Measurements from ENCODE around the gene B4GALNT1. TPM values are rescaled to one million over a fixed set of nuclear protein-coding genes. Genes with fewer than 3 reads are reported as not detected.

Gene B4GALNT1
- total RNA-seq, 1 experiment from 2014 or later = 4.2 TPM

- no peaks in the 10 kb centered on the region for H3K9me3 ChIP-seq
- Mint-ChIP-seq H3K27me3 (ENCODE audit: insufficient read depth, unreplicated experiment) (no peaks in the 10 kb centered on the region), H3K9me3 (ENCODE audit: unreplicated experiment) (no peaks in the 10 kb centered on the region), H3K4me1 (ENCODE audit: low read depth, unreplicated experiment) (peaks cover 16% of the 10 kb centered on the region), H3K27ac (ENCODE audit: unreplicated experiment) (no peak overlapping the region), H3K36me3 (ENCODE audit: insufficient read depth, unreplicated experiment) (no peaks in the 10 kb centered on the region), H3K4me3 (ENCODE audit: unreplicated experiment) (no peak overlapping the region)
- H3K36me3 ChIP-seq (ENCODE audit: control insufficient read depth, insufficient read depth, low read length) = no peaks in the 10 kb centered on the region
- BruUV-seq (replicated peaks) = no TSS peak
- peaks cover 17% of the 10 kb centered on the region for H3K4me1 ChIP-seq
- ChIA-PET CTCF (no interaction called here), POLR2A (no interaction called here)
- intact Hi-C loops (cut with micrococcal nuclease; ENCODE audit: unreplicated experiment) = no loop called here
- TF ChIP-seq CTCF (IDR thresholded peaks at IDR 0.05; ENCODE audit: insufficient read depth in 1 of 2, low read depth in 1 of 2, low read length in 1 of 2, severe bottlenecking in 1 of 2, unreplicated experiment in 1 of 2) = no peak
- no peaks in the 10 kb centered on the region for H3K27me3 ChIP-seq (replicated peaks; ENCODE audit: control insufficient read depth, insufficient read depth, low read length)
- DNase-seq = peak in 1 of 2 experiments; percentile 10
- no peak overlapping the region for H3K4me3 ChIP-seq (ENCODE audit: low read depth, low read length)
Measured at GRCh38 chr12:57579011-57579410, 54.0 kb downstream of the B4GALNT1 start.

DNA sequence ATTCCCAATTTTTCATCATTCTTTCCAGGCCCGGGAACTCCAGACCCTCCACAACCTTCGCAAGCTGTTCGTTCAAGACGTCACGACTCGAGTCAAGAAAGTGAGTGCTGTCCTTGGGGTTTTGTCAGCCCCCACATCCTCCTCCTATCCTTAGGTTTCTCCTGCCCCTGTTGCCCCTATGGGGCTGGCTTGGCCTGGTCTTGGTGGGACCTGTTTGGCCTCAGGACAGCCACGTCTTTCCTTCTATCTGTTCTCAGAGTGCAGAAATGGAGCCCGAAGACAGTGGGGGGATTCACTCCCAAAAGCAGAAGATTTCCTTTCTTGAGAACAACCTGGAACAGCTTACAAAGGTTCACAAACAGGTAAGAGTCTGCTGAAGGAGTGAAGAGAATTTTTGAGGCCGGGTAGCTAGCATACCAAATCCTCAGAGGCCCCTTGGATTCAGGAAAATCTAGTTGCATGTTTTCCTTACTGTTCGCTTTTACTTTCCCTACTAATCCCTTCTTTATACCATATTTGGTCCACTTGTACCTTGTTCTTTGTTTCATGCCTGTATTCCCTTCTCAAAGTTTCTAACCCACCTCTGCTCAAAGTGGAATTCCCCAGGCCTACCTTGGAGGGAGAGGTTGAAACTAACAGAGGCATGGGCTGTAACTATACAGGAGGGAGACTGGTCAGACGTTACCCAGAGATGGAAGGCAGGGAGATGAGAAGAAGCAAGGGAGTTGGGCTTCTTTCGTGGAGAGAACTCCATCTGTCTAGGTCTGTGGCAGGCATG, 54.8 kb downstream of the B4GALNT1 start:
- no peaks in the 10 kb centered on the region for H3K9me3 Mint-ChIP-seq (ENCODE audit: unreplicated experiment)
- no peak overlapping the region for H3K4me3 ChIP-seq (ENCODE audit: low read depth, low read length)
- CTCF ChIA-PET = no interaction called here
- H3K9me3 ChIP-seq = no peaks in the 10 kb centered on the region
- peaks cover 11% of the 10 kb centered on the region for H3K4me1 Mint-ChIP-seq (ENCODE audit: low read depth, unreplicated experiment)
- no TSS peak for BruUV-seq (replicated peaks)
- peak in 1 of 2 experiments; percentile 9 for DNase-seq
- no peaks in the 10 kb centered on the region for H3K36me3 Mint-ChIP-seq (ENCODE audit: insufficient read depth, unreplicated experiment)
- no peaks in the 10 kb centered on the region for H3K27me3 Mint-ChIP-seq (ENCODE audit: insufficient read depth, unreplicated experiment)
- TF ChIP-seq CTCF (IDR thresholded peaks at IDR 0.05; ENCODE audit: insufficient read depth in 1 of 2, low read depth in 1 of 2, low read length in 1 of 2, severe bottlenecking in 1 of 2, unreplicated experiment in 1 of 2) = no peak
- no peaks in the 10 kb centered on the region for H3K36me3 ChIP-seq (ENCODE audit: control insufficient read depth, insufficient read depth, low read length)
- POLR2A ChIA-PET = no interaction called here
- H3K27ac Mint-ChIP-seq (ENCODE audit: unreplicated experiment) = no peak overlapping the region
- intact Hi-C loops (cut with micrococcal nuclease; ENCODE audit: unreplicated experiment) = no loop called here
- H3K4me1 ChIP-seq = peaks cover 17% of the 10 kb centered on the region
- no peaks in the 10 kb centered on the region for H3K27me3 ChIP-seq (replicated peaks; ENCODE audit: control insufficient read depth, insufficient read depth, low read length)
- no peak overlapping the region for H3K4me3 Mint-ChIP-seq (ENCODE audit: unreplicated experiment)

GRCh38 chr12:57576613-57577160, 56.3 kb downstream of the B4GALNT1 start:
- Mint-ChIP-seq H3K9me3 (ENCODE audit: unreplicated experiment) (no peaks in the 10 kb centered on the region), H3K4me1 (ENCODE audit: low read depth, unreplicated experiment) (peaks cover 8% of the 10 kb centered on the region), H3K36me3 (ENCODE audit: insufficient read depth, unreplicated experiment) (peaks cover 7% of the 10 kb centered on the region), H3K4me3 (ENCODE audit: unreplicated experiment) (no peak overlapping the region), H3K27me3 (ENCODE audit: insufficient read depth, unreplicated experiment) (no peaks in the 10 kb centered on the region), H3K27ac (ENCODE audit: unreplicated experiment) (no peak overlapping the region)
- peak in 1 of 2 experiments; percentile 14 for DNase-seq
- H3K4me3 ChIP-seq (ENCODE audit: low read depth, low read length) = no peak overlapping the region
- no peaks in the 10 kb centered on the region for H3K36me3 ChIP-seq (ENCODE audit: control insufficient read depth, insufficient read depth, low read length)
- CTCF ChIA-PET = no interaction called here
- no TSS peak for BruUV-seq (replicated peaks)
- peaks cover 17% of the 10 kb centered on the region for H3K4me1 ChIP-seq
- H3K9me3 ChIP-seq = no peaks in the 10 kb centered on the region
- TF ChIP-seq CTCF (IDR thresholded peaks at IDR 0.05; ENCODE audit: insufficient read depth in 1 of 2, low read depth in 1 of 2, low read length in 1 of 2, severe bottlenecking in 1 of 2, unreplicated experiment in 1 of 2) = no peak
- POLR2A ChIA-PET = no interaction called here
- no peaks in the 10 kb centered on the region for H3K27me3 ChIP-seq (replicated peaks; ENCODE audit: control insufficient read depth, insufficient read depth, low read length)
- intact Hi-C loops (cut with micrococcal nuclease; ENCODE audit: unreplicated experiment) = no loop called here

Other genes with a start within 250 kb of the B4GALNT1 start
- 33.7 and 36.2 TPM in 2 replicates for gene R3HDM2, start 202.2 kb downstream of the B4GALNT1 start, total RNA-seq (2022)
- not detected in 2 replicates for gene INHBC, start 198.4 kb downstream of the B4GALNT1 start, total RNA-seq (2022)
- 9.1 and 13.9 TPM in 2 replicates for gene INHBE, start 177.9 kb downstream of the B4GALNT1 start, total RNA-seq (2022)
- gene GLI1, start 173.4 kb downstream of the B4GALNT1 start, total RNA-seq (2022) = 0.48 and 0.53 TPM in 2 replicates
- 0.75 and 1.8 TPM in 2 replicates for gene ARHGAP9, start 153.3 kb downstream of the B4GALNT1 start, total RNA-seq (2022)
- gene MARS1, start 145.1 kb downstream of the B4GALNT1 start, total RNA-seq (2022) = 515 and 583 TPM in 2 replicates
- gene DDIT3, start 112.7 kb downstream of the B4GALNT1 start, total RNA-seq (2022) = 62.7 and 79.2 TPM in 2 replicates
- gene MBD6, start 110.4 kb downstream of the B4GALNT1 start, total RNA-seq (2022) = 82.2 and 105 TPM in 2 replicates
- gene DCTN2, start 86.0 kb downstream of the B4GALNT1 start, total RNA-seq (2022) = 89.4 and 94.4 TPM in 2 replicates
- gene KIF5A, start 83.2 kb downstream of the B4GALNT1 start, total RNA-seq (2022) = 0.05 TPM in 1 of 2 replicates, not detected in the other
- gene PIP4K2C, start 42.0 kb downstream of the B4GALNT1 start, total RNA-seq (2022) = 42.0 and 48.0 TPM in 2 replicates
- 17.4 and 20.4 TPM in 2 replicates for gene DTX3, start 28.4 kb downstream of the B4GALNT1 start, total RNA-seq (2022)
- gene ARHGEF25, start 21.8 kb downstream of the B4GALNT1 start, total RNA-seq (2022) = 5.2 and 5.5 TPM in 2 replicates
- 169 and 182 TPM in 2 replicates for gene OS9, start 60.9 kb upstream of the B4GALNT1 start, total RNA-seq (2022)
- 0.09 TPM in 1 of 2 replicates, not detected in the other for gene AGAP2, start 105.5 kb upstream of the B4GALNT1 start, total RNA-seq (2022)
- gene TSPAN31, start 111.8 kb upstream of the B4GALNT1 start, total RNA-seq (2022) = 20.6 and 23.3 TPM in 2 replicates
- 205 and 210 TPM in 2 replicates for gene CDK4, start 119.1 kb upstream of the B4GALNT1 start, total RNA-seq (2022)
- 11.0 and 12.0 TPM in 2 replicates for gene MARCHF9, start 121.9 kb upstream of the B4GALNT1 start, total RNA-seq (2022)
- 6.9 and 7.1 TPM in 2 replicates for gene CYP27B1, start 133.9 kb upstream of the B4GALNT1 start, total RNA-seq (2022)
- gene METTL1, start 138.9 kb upstream of the B4GALNT1 start, total RNA-seq (2022) = 34.1 and 37.8 TPM in 2 replicates
- 5.0 and 6.7 TPM in 2 replicates for gene EEF1AKMT3, start 139.4 kb upstream of the B4GALNT1 start, total RNA-seq (2022)
- gene TSFM, start 149.6 kb upstream of the B4GALNT1 start, total RNA-seq (2022) = 48.0 and 57.5 TPM in 2 replicates
- gene AVIL, start 185.5 kb upstream of the B4GALNT1 start, total RNA-seq (2022) = 0.84 and 2.3 TPM in 2 replicates
- gene CTDSP2, start 213.5 kb upstream of the B4GALNT1 start, total RNA-seq (2022) = 103 and 117 TPM in 2 replicates